ENCODE data around the gene IL6. TPM values are rescaled to one million over a fixed set of nuclear protein-coding genes. Genes with fewer than 3 reads are reported as not detected.
"Not testable (repeated sequence)": the region's sequence is repeated elsewhere in the genome, so short reads cannot be mapped to it uniquely, and the experiment has no call there.

IL6 gene
- total and polyA plus RNA-seq, 4 donors = 6.9 to 112 (median 11.0) TPM

- no peak overlapping the region for H3K27ac ChIP-seq (ENCODE audit: low read depth in 1 of 2, low read length in 2 of 2)
- no peak for ATAC-seq (ENCODE audit: low FRiP score)
- no peaks in the 10 kb centered on the region for H3K4me1 ChIP-seq (ENCODE audit: control insufficient read depth in 1 of 2, insufficient read depth in 2 of 2, low read length in 2 of 2)
- no peaks in the 10 kb centered on the region for H3K9me3 ChIP-seq (ENCODE audit: control insufficient read depth, low read length)
- H3K36me3 ChIP-seq (ENCODE audit: control insufficient read depth in 1 of 2, insufficient read depth in 2 of 2, low read length in 1 of 2) = no peaks in the 10 kb centered on the region
- no peak overlapping the region for H3K4me3 ChIP-seq (ENCODE audit: low read length in 2 of 2)
- no peak for DNase-seq
- intact Hi-C loops (cut with DNase I) = no loop called here
- WGBS, 2 donors = 60% methylated on average over 1 of the region's 1 CpG
- no peaks in the 10 kb centered on the region for H3K27me3 ChIP-seq (ENCODE audit: control insufficient read depth in 1 of 2, insufficient read depth in 2 of 2, low read length in 1 of 2)
These were observed 26.4 kb upstream of the IL6 start for GRCh38 chr7:22700559-22701002.

- H3K27me3 ChIP-seq (ENCODE audit: control insufficient read depth in 1 of 2, insufficient read depth in 2 of 2, low read length in 1 of 2) = no peaks in the 10 kb centered on the region
- no peak overlapping the region for H3K4me3 ChIP-seq (ENCODE audit: low read length in 2 of 2)
- H3K27ac ChIP-seq (ENCODE audit: low read depth in 1 of 2, low read length in 2 of 2) = no peak overlapping the region
- ATAC-seq (ENCODE audit: low FRiP score) (no peak), DNase-seq (no peak)
- intact Hi-C loops (cut with DNase I) = no loop called here
- H3K4me1 ChIP-seq (ENCODE audit: control insufficient read depth in 1 of 2, insufficient read depth in 2 of 2, low read length in 2 of 2) = no peaks in the 10 kb centered on the region
- no peaks in the 10 kb centered on the region for H3K9me3 ChIP-seq (ENCODE audit: control insufficient read depth, low read length)
- no peaks in the 10 kb centered on the region for H3K36me3 ChIP-seq (ENCODE audit: control insufficient read depth in 1 of 2, insufficient read depth in 2 of 2, low read length in 1 of 2)
- WGBS, 2 donors = 83 to 85% methylated on average over 4 of the region's 4 CpGs
These were observed 24.5 kb upstream of the IL6 start for GRCh38 chr7:22702516-22702915.

- H3K9me3 ChIP-seq (ENCODE audit: control insufficient read depth, low read length); H3K4me3 ChIP-seq (ENCODE audit: low read length in 2 of 2); intact Hi-C loops (cut with DNase I); DNase-seq; H3K4me1 ChIP-seq (ENCODE audit: control insufficient read depth in 1 of 2, insufficient read depth in 2 of 2, low read length in 2 of 2); H3K36me3 ChIP-seq (ENCODE audit: control insufficient read depth in 1 of 2, insufficient read depth in 2 of 2, low read length in 1 of 2); H3K27me3 ChIP-seq (ENCODE audit: control insufficient read depth in 1 of 2, insufficient read depth in 2 of 2, low read length in 1 of 2); H3K27ac ChIP-seq (ENCODE audit: low read depth in 1 of 2, low read length in 2 of 2); ATAC-seq (ENCODE audit: low FRiP score): not testable (repeated sequence)
- WGBS, 2 donors = 92 to 93% methylated on average over 8 of the region's 10 CpGs
These were observed 23.7 kb upstream of the IL6 start for GRCh38 chr7:22703107-22703855.

- DNase-seq; H3K27ac ChIP-seq (ENCODE audit: low read depth in 1 of 2, low read length in 2 of 2); H3K36me3 ChIP-seq (ENCODE audit: control insufficient read depth in 1 of 2, insufficient read depth in 2 of 2, low read length in 1 of 2); intact Hi-C loops (cut with DNase I); H3K9me3 ChIP-seq (ENCODE audit: control insufficient read depth, low read length); H3K4me3 ChIP-seq (ENCODE audit: low read length in 2 of 2); H3K4me1 ChIP-seq (ENCODE audit: control insufficient read depth in 1 of 2, insufficient read depth in 2 of 2, low read length in 2 of 2); H3K27me3 ChIP-seq (ENCODE audit: control insufficient read depth in 1 of 2, insufficient read depth in 2 of 2, low read length in 1 of 2); ATAC-seq (ENCODE audit: low FRiP score): not testable (repeated sequence)
- 90 to 91% methylated on average over 17 of the region's 17 CpGs for WGBS, 2 donors
These were observed 22.9 kb upstream of the IL6 start for GRCh38 chr7:22703978-22704610.

- 83 to 86% methylated on average over 6 of the region's 6 CpGs for WGBS, 2 donors
- H3K27ac ChIP-seq (ENCODE audit: low read depth in 1 of 2, low read length in 2 of 2); ATAC-seq (ENCODE audit: low FRiP score); H3K36me3 ChIP-seq (ENCODE audit: control insufficient read depth in 1 of 2, insufficient read depth in 2 of 2, low read length in 1 of 2); DNase-seq; intact Hi-C loops (cut with DNase I); H3K9me3 ChIP-seq (ENCODE audit: control insufficient read depth, low read length); H3K4me1 ChIP-seq (ENCODE audit: control insufficient read depth in 1 of 2, insufficient read depth in 2 of 2, low read length in 2 of 2); H3K27me3 ChIP-seq (ENCODE audit: control insufficient read depth in 1 of 2, insufficient read depth in 2 of 2, low read length in 1 of 2); H3K4me3 ChIP-seq (ENCODE audit: low read length in 2 of 2): not testable (repeated sequence)
These were observed 22.3 kb upstream of the IL6 start for GRCh38 chr7:22704722-22705121.

GRCh38 chr7:22705874-22706273 lies 21.1 kb upstream of the IL6 start:
- H3K36me3 ChIP-seq (ENCODE audit: control insufficient read depth in 1 of 2, insufficient read depth in 2 of 2, low read length in 1 of 2); H3K9me3 ChIP-seq (ENCODE audit: control insufficient read depth, low read length); H3K4me1 ChIP-seq (ENCODE audit: control insufficient read depth in 1 of 2, insufficient read depth in 2 of 2, low read length in 2 of 2); ATAC-seq (ENCODE audit: low FRiP score); H3K27ac ChIP-seq (ENCODE audit: low read depth in 1 of 2, low read length in 2 of 2); H3K4me3 ChIP-seq (ENCODE audit: low read length in 2 of 2); H3K27me3 ChIP-seq (ENCODE audit: control insufficient read depth in 1 of 2, insufficient read depth in 2 of 2, low read length in 1 of 2); DNase-seq; intact Hi-C loops (cut with DNase I): not testable (repeated sequence)
- 91 to 94% methylated on average over 7 of the region's 7 CpGs for WGBS, 2 donors

GRCh38 chr7:22707026-22707691 lies 19.8 kb upstream of the IL6 start:
- ATAC-seq (ENCODE audit: low FRiP score); H3K9me3 ChIP-seq (ENCODE audit: control insufficient read depth, low read length); DNase-seq; H3K36me3 ChIP-seq (ENCODE audit: control insufficient read depth in 1 of 2, insufficient read depth in 2 of 2, low read length in 1 of 2); intact Hi-C loops (cut with DNase I); H3K4me3 ChIP-seq (ENCODE audit: low read length in 2 of 2); H3K27me3 ChIP-seq (ENCODE audit: control insufficient read depth in 1 of 2, insufficient read depth in 2 of 2, low read length in 1 of 2); H3K27ac ChIP-seq (ENCODE audit: low read depth in 1 of 2, low read length in 2 of 2); H3K4me1 ChIP-seq (ENCODE audit: control insufficient read depth in 1 of 2, insufficient read depth in 2 of 2, low read length in 2 of 2): not testable (repeated sequence)
- WGBS, 2 donors = 93 to 94% methylated on average over 4 to 6 of the region's 6 CpGs

GRCh38 chr7:22708214-22708613 lies 18.8 kb upstream of the IL6 start:
- DNase-seq; H3K36me3 ChIP-seq (ENCODE audit: control insufficient read depth in 1 of 2, insufficient read depth in 2 of 2, low read length in 1 of 2); H3K27ac ChIP-seq (ENCODE audit: low read depth in 1 of 2, low read length in 2 of 2); ATAC-seq (ENCODE audit: low FRiP score); H3K4me3 ChIP-seq (ENCODE audit: low read length in 2 of 2); H3K4me1 ChIP-seq (ENCODE audit: control insufficient read depth in 1 of 2, insufficient read depth in 2 of 2, low read length in 2 of 2); H3K27me3 ChIP-seq (ENCODE audit: control insufficient read depth in 1 of 2, insufficient read depth in 2 of 2, low read length in 1 of 2); H3K9me3 ChIP-seq (ENCODE audit: control insufficient read depth, low read length); intact Hi-C loops (cut with DNase I): not testable (repeated sequence)
- WGBS, 2 donors = 88 to 95% methylated on average over 2 to 4 of the region's 4 CpGs
